HG03442 (cell line): ENCODE measurements around the gene MAPK8IP2.
A peak's percentile ranks its signal among the peaks of the same experiment; 100 is the strongest.

ENCODE experiments used
- ATAC-seq: cut with Tn5 transposase; IDR thresholded peaks from one replicate; pipeline ENCODE4 v1.9.1; 2021; ENCODE audit warnings: mild to moderate bottlenecking, moderate library complexity; ENCODE audit not compliant: unreplicated experiment

MAPK8IP2 gene

DNA sequence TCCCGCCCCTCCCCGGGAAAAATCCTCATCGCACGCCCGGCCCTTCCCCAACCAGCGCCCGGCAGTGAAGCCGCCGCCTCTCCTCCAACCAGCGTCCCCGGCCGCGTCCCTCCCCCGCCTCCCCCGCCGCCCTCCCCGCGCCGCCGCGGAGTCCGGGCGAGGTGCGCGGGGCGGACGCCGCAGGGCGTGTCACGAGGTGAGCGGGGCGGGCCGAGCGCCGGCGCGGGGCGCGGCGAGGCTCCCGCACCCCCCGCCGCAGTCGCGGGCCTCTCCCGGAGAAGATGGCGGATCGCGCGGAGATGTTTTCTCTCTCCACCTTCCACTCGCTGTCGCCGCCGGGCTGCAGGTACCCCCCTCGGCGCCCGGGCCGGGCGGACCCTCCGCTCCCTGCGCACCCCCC lies at the start of gene MAPK8IP2:
Gene MAPK8IP2 (plus strand): TSS at position 256 of the 400 bp plus-strand sequence. CDS start 26 bp downstream, at position 282.
- no peak for ATAC-seq

- ATAC-seq = no peak
Measured at GRCh38 chr22:50551160-50551752, 49.3 kb upstream of the MAPK8IP2 start.

- no peak for ATAC-seq
Measured at GRCh38 chr22:50553310-50553709, 47.3 kb upstream of the MAPK8IP2 start.

DNA sequence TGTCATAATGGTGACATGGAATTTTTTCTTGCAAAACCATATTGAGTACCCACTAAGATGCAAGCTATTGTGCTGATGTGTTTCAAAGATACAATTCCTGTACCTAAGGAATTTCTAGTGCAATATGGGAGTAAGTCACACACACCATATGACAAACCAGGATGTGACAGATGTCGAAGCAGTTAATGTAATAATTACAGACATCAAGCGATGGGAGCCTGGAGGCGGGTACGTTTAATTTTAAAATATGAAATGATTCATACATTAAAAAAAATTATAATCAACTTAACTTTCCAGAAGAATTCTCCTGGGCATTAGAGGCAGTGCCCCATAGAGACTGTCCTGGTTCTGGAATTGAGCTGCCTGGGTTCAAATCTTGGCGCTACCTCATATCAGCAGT lies 43.9 kb upstream of the MAPK8IP2 start:
- ATAC-seq = no peak

- no peak for ATAC-seq
Measured at GRCh38 chr22:50560034-50560433, 40.6 kb upstream of the MAPK8IP2 start.

- no peak for ATAC-seq
Measured at GRCh38 chr22:50561401-50562358, 38.9 kb upstream of the MAPK8IP2 start.

- peak; percentile 92 for ATAC-seq
Measured at GRCh38 chr22:50562523-50563412, 37.8 kb upstream of the MAPK8IP2 start, which contains the start of gene SYCE3. Gene SYCE3, minus strand, starts transcription at chr22:50562919. Its CDS starts 6,514 bp downstream, at chr22:50556405.

- ATAC-seq = no peak
Measured at GRCh38 chr22:50563413-50564160, 37.0 kb upstream of the MAPK8IP2 start.

DNA sequence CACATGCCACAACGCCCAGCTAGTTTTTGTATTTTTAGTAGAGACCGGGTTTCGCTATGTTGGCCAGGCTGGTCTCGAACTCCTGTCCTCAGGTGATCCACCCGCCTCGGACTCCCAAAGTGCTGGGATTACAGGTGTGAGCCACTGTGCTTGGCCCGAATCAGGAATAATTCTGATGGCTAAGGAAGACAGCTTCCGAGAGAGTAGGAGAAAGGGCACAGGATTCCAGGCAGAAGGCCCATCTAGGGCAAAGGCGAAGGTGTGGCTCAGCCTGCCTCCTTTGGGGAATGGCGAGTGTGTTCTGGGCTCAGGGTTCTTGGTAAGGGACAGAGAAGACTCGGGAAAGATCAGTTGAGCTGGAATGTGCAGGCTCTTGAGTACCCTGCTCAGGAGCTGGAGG lies 36.3 kb upstream of the MAPK8IP2 start:
- no peak for ATAC-seq

- no peak for ATAC-seq
Measured at GRCh38 chr22:50567721-50568252, 32.8 kb upstream of the MAPK8IP2 start.

DNA sequence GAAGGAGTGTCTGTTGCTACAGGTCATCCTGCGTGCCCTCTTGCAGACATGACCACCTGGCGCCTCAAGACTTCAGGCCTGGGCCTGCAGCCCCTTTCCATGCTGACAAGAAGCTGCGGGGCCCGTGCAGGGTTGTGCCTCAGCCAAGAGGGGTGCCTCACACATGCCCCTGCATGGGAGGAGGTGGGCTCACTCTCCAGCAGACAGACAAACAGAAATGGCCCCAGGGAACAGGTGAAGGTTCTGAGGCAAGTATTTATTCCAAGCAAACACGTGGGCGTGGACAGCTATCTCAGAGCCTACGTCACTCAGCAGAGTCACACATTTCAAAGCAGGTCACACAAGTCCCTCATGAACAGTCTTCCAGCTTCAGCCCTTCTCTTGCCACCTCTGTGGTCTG lies 32.0 kb upstream of the MAPK8IP2 start:
- ATAC-seq = no peak

GRCh38 chr22:50569041-50569459 lies 31.5 kb upstream of the MAPK8IP2 start:
- ATAC-seq = no peak

DNA sequence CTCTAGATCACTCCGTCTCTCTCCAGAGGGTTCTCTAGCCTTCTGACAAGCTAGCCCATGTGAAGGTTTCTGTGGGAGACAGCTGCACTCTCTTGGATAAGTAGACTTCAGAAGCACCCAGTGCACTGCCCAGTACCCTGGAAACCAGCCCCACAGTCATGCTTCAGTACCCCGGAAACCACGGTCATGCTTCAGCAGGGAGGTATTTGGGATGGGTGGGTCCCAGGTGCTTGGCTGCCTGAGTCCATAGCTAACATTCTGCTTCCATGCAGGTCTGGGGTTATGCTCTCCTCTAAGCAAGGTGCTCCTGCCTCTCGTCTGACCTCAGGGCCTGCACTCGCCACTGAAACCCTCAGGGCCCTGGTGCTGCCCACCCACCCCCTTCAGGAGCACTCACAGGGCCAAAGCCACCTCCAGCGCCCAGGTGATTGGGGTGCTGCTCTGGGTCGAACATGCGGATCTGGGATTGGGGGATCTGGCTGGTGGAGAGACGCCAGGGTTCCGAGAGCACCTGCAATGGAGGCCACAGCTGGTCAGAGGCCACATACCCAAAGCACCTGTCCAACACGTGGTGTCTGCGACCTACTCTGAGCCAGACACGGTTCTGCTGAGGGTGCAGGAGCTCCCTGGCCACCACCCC lies 30.6 kb upstream of the MAPK8IP2 start:
- ATAC-seq = no peak

GRCh38 chr22:50570861-50571260 lies 29.7 kb upstream of the MAPK8IP2 start:
- no peak for ATAC-seq

- no peak for ATAC-seq
Measured at GRCh38 chr22:50571264-50572175, 29.1 kb upstream of the MAPK8IP2 start.

DNA sequence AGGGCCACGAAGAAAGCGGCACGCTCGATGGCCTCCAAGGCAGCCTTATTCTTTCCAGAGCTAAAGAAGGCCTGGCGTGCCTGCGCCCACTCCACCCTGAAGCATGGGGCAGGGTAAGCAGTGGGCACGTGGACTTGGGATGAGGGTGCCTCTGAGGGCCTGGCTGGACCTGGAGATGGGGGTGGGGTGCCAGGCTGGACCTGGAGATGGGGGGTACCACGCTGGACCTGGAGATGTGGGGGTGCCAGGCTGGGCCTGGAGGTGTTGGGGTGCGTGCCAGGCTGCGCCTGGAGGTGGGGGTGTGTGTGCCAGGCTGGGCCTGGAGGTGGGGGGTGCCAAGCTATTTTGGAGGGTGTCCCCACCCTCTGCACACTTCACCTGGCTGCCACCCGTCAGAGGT lies 27.6 kb upstream of the MAPK8IP2 start:
- no peak for ATAC-seq

GRCh38 chr22:50573491-50574382 lies 26.9 kb upstream of the MAPK8IP2 start:
- ATAC-seq = no peak

- ATAC-seq = no peak
Measured at GRCh38 chr22:50574383-50574755, 26.2 kb upstream of the MAPK8IP2 start.
